ENCODE results near the gene MLH3.
"Not testable (repeated sequence)": the region's sequence is repeated elsewhere in the genome, so short reads cannot be mapped to it uniquely, and the experiment has no call there.

Gene MLH3

DNA sequence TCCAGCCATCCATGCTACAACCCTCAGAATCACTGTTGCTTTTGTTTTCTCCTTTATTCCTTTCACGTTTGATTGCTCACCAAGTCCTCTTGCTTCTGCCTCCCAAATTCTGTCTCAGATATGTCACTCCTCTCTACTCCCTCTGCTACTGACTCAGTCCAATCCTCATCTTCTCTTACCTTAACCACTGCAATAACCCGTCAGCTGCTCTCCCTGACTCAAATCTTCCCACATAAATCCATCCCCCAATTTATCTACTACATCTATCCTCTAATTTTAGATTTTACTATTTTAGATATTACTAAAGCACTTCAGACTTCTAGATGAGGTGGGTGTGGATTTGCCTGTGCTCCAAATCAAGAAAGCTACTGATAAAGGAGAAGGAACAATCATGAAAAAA is 25.4 kb downstream of the MLH3 start:
- no peak for DNase-seq (ENCODE audit: low spot score)

- peak; percentile 19 for DNase-seq (ENCODE audit: low spot score)
These were observed 26.2 kb downstream of the MLH3 start for GRCh38 chr14:75025082-75025481.

DNA sequence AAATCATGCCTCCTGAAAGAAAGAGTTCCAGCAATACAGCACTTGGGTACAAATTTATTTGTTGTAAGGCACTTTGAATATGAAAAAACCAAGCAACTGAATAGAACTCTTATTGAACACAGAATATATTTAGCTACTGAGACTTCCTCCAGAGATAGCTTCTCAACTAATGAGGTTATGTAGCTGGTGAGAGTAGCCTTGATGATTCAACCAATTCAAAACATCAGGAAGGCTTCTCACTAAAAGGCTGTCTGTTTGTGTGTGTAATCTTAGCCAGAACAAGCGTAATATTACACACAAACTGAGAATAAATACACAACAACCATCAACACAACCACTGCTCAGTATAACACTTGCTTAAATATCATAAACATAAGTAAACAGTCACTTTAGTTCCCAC is 28.2 kb downstream of the MLH3 start:
- no peak for DNase-seq (ENCODE audit: low spot score)

DNA sequence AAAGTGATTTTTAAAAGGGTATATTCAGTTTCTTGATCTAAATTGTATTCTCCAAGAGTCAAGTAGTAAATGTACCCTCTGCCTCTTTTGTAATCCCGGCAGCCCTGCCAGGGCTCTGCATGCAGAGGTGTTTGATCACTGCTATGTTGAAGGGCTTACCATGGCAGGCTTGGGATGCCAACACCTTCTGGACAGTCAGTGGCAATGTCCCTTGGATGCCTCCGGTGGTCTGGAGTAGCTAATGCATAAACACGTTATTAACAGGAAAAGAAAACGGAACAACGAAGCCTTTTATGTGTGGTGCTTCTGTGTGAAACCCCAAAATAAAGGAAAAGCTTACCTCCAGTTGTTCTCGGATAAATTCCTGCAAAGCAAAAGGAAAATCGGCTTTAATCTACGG is 28.6 kb downstream of the MLH3 start:
- no peak for DNase-seq (ENCODE audit: low spot score)

DNA sequence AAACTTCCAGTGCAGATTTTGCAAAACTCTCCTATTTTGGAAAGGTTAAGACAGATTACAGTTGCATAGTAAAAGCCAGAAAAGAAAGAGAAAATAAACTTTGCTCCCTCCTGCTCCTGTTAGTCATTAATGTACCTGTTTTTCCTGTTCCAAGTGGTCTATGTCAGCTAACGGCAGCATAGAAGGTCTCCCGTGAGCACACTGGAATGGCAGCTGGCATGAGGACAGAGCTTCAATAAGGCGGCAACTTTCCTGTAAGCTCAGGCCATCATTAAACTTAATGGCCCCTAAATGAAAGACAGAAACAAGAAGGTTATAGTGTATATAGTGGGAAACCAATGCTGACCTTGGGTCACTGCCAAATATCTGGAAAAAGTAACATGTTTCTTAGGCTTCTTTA is 32.6 kb downstream of the MLH3 start:
- DNase-seq (ENCODE audit: low spot score) = peak; percentile 20

DNA sequence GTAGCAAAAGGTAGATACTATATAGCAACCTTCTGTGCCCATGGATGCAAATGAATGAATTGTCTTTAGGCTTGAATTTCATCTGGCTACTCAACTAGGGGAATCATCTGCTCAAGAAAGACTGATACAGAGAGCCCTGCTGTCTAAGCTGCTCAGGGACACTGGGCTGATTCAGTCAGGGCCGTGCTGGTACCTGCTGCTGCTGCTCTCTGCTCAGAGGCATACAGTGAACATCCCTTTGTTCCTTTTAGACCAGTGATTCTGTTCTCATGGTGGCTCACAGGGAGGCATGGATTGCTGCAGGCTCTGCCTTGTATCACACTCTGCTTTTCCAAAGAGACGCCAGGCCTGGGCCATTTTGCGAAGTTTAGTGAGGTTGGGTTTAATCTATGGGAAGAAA is 34.5 kb downstream of the MLH3 start:
- no peak for DNase-seq (ENCODE audit: low spot score)

GRCh38 chr14:75015496-75015895 is 35.8 kb downstream of the MLH3 start:
- no peak for DNase-seq (ENCODE audit: low spot score)

DNA sequence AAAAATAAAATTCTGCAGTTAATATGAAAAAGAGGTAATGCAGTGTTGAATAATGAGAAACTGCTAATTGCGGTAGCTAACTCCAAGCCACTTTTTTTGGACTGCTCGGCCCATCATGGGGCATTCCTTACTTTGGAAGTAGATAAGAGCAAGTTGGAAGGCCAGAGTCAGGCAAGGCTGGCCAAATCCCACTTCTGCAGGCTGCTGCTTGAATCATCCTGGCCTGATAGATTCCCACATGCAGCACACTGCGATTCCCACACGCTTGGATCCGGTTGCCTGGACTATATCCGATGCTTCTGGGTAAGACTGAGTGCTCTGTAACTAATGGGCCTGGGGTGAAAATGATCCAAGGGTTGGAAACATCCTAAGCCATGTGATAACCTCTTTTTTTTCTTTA is 38.0 kb downstream of the MLH3 start:
- no peak for DNase-seq (ENCODE audit: low spot score)

DNA sequence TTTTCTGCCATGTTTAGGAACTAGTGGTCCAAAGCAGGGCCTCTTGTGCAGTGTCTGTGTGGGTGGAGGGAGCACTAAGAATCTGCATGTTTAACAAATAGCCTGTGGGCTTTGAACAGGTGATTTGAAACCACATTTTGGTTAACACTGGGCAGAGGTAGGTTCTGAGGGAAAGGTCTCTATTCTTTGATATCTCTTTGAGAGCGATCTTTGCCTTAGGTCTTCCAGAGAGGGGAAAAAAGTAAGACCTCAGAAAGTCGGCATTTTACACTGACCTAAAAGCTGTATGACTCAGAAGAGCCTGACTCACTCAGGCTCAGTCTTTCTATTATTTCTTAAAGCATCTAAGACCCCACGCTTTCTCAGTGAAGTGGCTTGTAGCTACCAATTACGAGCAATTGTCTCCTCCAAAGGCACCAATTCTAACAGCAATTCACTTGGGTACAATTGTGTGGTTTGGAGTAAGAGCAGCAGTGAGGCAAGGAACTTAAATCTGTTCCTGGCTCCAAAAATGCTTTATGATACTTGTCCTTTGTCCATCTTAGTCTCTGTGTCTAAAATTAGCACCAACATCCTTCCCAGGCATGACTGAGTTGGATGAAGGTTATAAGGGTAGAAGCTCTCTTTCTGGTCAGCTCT is 39.8 kb downstream of the MLH3 start:
- DNase-seq (ENCODE audit: low spot score) = no peak

DNA sequence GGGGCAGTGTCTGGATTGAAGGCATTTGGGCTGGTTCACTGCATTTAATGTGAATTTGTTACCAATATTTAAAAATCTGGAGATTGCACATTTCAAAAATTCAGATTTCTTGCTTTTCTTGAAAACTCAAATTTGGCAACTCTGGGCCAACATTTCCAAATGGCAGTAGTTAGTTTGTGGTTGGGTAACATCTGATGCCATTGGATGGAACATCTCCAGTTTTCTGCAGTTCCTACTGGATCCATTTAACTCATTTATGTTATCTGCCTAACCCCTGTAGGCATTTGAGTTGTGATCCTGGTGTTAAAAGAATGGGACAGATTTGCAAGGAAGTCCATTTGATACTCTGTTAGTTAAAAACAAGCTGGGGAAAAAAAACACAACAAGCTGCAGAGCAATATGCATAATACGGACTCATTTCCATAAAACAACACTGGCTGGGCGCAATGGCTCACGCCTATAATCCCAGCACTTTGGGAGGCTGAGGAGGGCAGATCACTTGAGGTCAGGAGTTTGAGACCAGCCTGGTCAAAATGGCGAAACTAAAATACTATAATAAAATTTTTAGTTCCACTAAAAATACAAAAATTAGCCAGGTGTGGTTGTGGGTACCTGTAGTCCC is 40.7 kb downstream of the MLH3 start:
- no peak for DNase-seq (ENCODE audit: low spot score)

DNA sequence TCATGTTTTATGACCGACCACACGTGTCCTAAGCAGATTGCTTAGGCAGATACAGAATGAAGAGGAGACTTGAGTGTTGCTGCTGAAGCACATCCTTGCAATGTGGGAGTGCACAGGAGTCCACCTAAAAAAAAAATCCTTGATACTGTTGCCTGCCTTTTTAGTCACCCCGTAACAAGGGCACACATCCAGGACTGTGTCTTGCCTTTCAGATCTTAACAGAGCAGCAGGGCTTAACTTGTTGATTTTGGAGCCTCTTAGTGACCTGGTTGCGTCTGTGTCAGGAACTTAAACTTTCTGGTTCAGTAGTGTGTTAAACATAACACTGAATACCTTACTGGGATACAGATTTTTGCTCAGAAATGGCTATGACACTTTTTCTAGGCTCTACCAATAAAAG is 42.1 kb downstream of the MLH3 start:
- no peak for DNase-seq (ENCODE audit: low spot score)

DNA sequence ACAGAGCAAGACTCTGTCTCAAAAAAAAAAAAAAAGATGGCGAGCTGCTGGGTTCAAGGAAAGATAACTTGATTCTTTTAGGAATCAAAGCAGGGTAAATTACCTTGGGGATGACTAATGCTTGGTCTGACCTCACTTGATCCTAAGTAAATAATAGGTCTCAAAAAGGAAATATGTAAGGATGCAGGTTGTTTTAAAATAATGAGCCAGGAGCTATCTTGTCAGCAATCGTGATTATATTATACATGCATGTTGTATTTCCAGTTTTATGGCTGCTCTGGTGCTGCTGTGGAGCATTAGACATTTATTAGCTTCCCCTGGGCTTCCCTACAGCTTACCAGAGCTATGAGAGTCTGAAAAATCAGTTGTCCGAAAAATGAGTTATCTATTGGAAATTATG is 45.9 kb downstream of the MLH3 start:
- no peak for DNase-seq (ENCODE audit: low spot score)

DNA sequence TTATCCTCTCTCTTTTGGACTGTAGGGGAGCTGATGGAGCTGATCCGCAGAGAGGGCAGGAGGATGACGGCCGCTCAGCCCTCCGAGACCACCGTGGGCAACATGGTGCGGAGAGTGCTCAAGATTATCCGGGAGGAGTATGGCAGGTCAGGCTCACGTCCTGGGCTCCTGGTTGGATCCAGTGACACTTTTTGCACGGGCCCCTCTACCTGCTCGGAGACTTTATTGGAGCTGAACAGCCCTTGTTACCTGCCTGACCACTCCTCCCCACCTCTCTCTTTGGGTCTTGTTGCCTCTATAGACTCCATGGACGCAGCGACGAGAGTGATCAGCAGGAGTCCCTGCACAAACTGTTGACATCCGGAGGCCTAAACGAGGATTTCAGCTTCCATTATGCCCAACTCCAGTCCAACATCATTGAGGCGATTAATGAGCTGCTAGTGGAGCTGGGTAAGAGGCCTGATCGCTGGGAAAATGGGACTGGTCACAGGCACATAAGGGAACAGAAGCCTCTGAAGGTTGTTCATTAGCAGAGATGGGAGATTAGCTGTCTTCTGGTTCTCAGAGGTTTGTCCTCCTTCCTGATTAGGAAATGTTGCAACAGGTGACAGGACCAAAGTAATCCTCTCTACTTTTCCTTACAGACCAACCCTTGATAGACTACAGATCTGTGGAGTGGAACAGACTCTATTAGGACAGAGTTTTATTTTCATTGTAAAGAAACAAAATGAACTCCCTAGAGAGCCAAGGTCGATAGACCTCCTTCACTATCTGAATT is 47.8 kb downstream of the MLH3 start:
- no peak for DNase-seq (ENCODE audit: low spot score)

DNA sequence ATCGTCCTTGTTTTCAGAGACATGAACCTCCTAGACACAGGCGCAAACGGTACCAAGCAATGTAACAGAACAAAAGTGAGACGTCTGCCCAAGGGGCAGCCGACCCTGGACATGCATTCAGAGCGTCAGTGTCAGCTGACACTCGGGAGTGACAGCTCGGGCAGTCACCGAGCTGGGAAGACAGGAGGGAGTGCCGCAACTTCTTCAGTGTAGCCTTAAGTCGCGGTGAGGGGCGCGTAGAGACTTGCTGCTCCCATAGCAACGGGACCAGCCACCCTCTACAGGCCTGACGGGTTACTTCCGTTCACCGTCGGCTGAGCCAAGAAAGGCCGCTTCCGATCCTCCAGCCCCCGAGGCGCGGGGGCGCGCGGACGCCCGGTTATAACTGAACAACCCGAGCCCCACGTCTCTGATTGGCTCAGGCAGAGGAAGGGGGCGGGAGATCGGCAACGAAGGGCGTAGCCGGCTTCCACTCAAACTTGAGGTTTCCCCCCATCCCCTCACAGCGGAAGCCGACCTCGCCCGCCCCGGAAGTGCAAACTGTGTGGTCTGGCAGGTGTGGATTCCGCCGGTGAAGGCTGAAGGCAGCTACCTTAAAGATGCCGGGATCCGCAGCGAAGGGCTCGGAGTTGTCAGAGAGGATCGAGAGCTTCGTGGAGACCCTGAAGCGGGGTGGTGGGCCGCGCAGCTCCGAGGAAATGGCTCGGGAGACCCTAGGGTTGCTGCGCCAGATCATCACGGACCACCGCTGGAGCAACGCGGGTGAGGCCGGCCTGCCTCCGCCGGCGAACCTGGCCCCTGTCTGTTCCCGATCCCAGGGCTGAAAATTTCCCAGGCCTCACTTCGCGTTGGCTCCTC is 48.6 kb downstream of the MLH3 start, which contains the start of gene EIF2B2:
Gene EIF2B2, plus strand, starts transcription at position 530 of the 858 bp plus-strand sequence. Its CDS starts 70 bp downstream, at position 600.
- peak; percentile 95 for DNase-seq (ENCODE audit: low spot score)

- no peak for DNase-seq (ENCODE audit: low spot score)
These were observed 49.4 kb downstream of the MLH3 start for GRCh38 chr14:75001899-75002298.

- DNase-seq (ENCODE audit: low spot score) = no peak
These were observed 50.0 kb downstream of the MLH3 start for GRCh38 chr14:75001261-75001660.

DNA sequence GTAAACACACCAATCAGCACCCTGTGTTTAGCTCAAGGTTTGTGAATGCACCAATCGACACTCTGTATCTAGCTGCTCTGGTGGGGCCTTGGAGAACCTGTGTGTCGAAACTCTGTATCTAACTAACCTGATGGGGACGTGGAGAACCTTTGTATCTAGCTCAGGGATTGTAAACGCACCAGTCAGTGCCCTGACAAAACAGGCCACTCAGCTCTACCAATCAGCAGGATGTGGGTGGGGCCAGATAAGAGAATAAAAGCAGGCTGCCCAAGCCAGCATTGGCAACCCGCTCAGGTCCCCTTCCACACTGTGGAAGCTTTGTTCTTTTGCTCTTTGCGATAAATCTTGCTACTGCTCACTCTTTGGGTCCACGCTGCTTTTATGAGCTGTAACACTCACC is 55.5 kb downstream of the MLH3 start:
- DNase-seq (ENCODE audit: low spot score) = not testable (repeated sequence)

DNA sequence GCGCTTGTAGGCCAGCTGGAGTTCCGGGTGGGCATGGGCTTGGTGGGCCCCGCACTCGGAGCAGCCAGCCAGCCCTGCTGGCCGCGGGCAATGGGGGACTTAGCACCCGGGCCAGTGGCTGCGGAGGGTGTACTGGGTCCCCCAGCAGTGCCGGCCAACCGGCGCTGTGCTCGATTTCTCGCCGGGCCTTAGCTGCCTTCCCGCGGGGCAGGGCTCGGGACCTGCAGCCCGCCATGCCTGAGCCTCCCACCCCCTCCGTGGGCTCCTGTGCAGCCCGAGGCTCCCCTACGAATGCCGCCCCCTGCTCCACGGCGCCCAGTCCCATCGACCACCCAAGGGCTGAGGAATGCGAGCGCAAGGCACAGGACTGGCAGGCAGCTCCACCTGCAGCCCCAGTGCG is 57.1 kb downstream of the MLH3 start:
- DNase-seq (ENCODE audit: low spot score) = not testable (repeated sequence)

DNA sequence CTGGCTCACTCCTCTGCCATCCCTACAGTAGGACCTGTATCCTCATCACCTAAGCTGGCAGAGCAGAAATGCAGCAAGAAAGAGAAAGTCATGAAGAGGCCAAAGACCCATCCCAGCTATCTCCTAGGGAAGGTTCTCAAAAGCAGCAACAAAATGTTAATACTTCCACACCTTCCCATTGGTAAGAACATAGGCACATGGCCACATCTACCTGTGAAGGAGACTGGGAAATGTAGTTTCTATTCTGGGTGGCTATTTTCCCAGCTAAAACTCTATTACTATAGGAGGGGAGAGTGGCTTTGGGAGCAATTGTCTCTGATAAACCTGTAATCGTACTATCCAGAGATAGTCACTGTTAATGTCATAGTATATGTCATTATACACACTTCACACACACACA is 62.3 kb downstream of the MLH3 start:
- no peak for DNase-seq (ENCODE audit: low spot score)

GRCh38 chr14:74988131-74988530 is 63.1 kb downstream of the MLH3 start:
- DNase-seq (ENCODE audit: low spot score) = peak; percentile 37

DNA sequence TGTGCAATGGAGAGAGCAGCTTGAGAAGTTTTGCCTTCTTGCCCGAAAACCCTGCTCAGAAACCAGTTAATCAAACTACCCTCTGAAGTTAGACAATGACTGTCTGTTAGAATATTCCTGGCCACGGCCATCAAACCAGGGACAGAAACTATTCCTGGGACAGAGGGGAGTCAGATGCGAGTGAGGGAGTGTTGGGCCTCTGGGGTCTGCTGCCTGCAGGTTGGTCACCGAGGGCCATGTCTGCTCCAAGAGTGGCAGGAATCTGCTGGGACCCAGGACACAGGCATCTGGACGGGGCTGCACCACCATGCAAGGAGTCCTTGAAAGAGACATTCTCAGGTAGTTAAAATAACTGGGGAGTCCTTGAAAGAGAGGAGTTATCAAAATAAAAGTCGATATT is 65.5 kb downstream of the MLH3 start:
- DNase-seq (ENCODE audit: low spot score) = no peak

DNA sequence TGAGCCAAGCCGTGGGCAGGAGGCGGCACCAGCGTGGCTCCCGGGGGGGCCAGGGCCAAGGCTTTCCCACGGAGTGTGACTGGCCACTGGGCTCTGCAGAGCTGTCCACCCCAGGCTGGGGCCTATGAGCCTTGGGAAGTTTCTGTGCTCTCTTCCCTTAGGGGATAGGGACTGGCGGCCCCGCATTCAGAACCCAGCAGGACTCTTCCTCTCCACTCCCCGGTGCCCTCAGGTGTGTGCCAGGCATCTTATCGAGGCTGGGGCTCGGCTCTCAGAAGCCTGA is 66.3 kb downstream of the MLH3 start:
- DNase-seq (ENCODE audit: low spot score) = no peak

All from LoVo (cell line).